ENCODE measurements around the gene FXYD6.

FXYD6 gene

DNA sequence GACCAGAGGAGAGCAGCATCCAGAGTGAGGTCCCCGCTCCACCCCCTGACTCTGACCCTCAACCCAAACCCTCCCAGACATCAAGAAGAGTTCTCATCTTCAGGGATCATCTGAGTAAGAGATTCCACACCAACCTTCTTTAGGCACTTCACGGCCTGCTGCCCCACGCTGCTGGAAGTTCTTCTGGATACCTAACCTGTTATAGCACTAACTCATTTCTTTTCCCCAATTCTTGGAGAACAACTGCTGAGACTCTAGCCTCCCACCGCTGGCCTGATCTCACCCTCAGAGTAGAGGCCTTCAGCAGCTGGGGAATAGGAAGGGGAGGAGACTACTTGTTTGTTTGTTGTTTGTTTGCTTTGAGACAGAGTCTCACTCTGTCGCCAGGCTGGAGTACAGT, 45.4 kb upstream of the FXYD6 start:
- TF ChIP-seq MYC (IDR thresholded peaks at IDR 0.05; ENCODE audit: low read depth, low read length) (no peak), POLR2A (IDR thresholded peaks at IDR 0.05; ENCODE audit: extremely low read depth, insufficient read length) (no peak)
- TF ChIP-seq, protein P1, sequence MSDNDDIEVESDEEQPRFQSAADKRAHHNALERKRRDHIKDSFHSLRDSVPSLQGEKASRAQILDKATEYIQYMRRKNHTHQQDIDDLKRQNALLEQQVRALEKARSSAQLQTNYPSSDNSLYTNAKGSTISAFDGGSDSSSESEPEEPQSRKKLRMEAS (IDR thresholded peaks at IDR 0.05; ENCODE audit: low read depth, low read length), result no peak
- TF ChIP-seq, protein P2, sequence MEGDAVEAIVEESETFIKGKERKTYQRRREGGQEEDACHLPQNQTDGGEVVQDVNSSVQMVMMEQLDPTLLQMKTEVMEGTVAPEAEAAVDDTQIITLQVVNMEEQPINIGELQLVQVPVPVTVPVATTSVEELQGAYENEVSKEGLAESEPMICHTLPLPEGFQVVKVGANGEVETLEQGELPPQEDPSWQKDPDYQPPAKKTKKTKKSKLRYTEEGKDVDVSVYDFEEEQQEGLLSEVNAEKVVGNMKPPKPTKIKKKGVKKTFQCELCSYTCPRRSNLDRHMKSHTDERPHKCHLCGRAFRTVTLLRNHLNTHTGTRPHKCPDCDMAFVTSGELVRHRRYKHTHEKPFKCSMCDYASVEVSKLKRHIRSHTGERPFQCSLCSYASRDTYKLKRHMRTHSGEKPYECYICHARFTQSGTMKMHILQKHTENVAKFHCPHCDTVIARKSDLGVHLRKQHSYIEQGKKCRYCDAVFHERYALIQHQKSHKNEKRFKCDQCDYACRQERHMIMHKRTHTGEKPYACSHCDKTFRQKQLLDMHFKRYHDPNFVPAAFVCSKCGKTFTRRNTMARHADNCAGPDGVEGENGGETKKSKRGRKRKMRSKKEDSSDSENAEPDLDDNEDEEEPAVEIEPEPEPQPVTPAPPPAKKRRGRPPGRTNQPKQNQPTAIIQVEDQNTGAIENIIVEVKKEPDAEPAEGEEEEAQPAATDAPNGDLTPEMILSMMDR (IDR thresholded peaks at IDR 0.05; ENCODE audit: low read depth, low read length), result no peak
- DNase-seq (ENCODE audit: low read depth), result no peak
- no peak overlapping the region for H3K4me3 ChIP-seq (ENCODE audit: low read depth, low read length)

DNA sequence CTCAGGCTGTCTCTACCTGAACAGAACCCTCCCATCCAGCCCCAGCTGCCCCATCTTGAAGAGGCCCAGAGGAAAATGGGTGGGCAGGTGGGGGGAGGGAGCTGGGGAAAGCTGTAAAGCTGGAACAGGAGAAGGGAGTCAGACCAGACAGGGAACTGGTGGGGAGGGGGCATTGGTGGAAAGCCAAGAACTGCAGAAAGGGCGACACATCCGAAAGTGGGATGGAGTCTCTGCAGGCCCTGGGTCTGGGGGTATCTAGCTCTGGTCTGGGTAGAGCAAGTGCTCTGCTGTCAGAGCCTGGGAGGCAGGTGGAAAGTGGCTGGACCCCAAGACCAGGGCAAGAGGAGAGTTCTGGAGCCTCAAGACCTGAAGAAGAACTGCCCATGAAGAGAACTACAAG, 45.0 kb upstream of the FXYD6 start:
- TF ChIP-seq POLR2A (IDR thresholded peaks at IDR 0.05; ENCODE audit: extremely low read depth, insufficient read length) (no peak), MYC (IDR thresholded peaks at IDR 0.05; ENCODE audit: low read depth, low read length) (no peak)
- TF ChIP-seq, protein P1 (IDR thresholded peaks at IDR 0.05; ENCODE audit: low read depth, low read length), result no peak
- TF ChIP-seq, protein P2 (IDR thresholded peaks at IDR 0.05; ENCODE audit: low read depth, low read length), result no peak
- H3K4me3 ChIP-seq (ENCODE audit: low read depth, low read length), result no peak overlapping the region

DNA sequence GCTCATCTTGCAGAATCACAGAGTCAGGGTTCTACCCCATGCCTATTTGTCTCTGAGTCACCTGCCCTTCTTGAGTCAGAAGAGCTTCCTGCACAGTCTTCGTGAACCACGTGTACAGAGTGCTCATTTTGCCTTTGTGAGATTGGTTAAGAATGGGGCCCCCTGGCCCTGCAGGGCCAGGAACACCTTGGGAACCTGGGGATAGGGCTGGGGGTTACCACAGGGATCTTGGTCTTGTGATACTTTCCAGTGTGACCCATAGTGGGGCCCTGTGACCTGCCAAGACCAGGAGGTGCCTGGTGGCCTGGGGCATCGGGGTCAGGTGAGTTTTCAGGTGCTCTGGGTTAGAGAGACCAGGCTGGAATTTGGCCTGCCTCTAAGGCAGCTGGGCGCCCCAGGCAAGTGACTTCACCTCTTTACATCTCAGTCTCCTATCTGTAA, 43.3 kb upstream of the FXYD6 start:
- TF ChIP-seq, protein P1 (IDR thresholded peaks at IDR 0.05; ENCODE audit: low read depth, low read length), result peak; percentile 70
- TF ChIP-seq POLR2A (IDR thresholded peaks at IDR 0.05; ENCODE audit: extremely low read depth, insufficient read length) (no peak), MYC (IDR thresholded peaks at IDR 0.05; ENCODE audit: low read depth, low read length) (no peak)
- TF ChIP-seq, protein P2 (IDR thresholded peaks at IDR 0.05; ENCODE audit: low read depth, low read length), result no peak
- DNase-seq (ENCODE audit: low read depth), result peak; percentile 23

More for the DNA sequence above, 45.0 kb upstream of the FXYD6 start:
- no peak for DNase-seq (ENCODE audit: low read depth)

DNA sequence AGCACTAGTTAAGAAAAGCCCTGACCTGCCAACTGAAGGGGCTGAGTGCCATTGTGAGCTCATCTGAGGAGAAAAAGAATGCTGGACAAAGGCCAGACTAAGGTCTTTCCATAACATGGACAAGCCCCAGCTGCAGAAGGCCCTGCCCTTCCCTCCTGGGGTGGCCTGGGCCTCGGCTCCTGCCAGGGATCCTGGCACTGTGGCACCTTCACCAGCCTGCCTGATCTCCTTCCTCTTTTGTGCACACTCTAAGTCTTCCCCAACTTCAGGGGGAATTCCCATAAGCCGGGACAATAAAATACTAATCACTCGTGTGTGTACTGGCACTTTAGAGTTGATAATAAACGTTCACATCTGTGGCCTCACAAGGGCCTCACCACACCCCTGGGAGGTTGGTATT, 42.9 kb upstream of the FXYD6 start:
- no peak for DNase-seq (ENCODE audit: low read depth)
- TF ChIP-seq POLR2A (IDR thresholded peaks at IDR 0.05; ENCODE audit: extremely low read depth, insufficient read length) (no peak), MYC (IDR thresholded peaks at IDR 0.05; ENCODE audit: low read depth, low read length) (no peak)
- TF ChIP-seq, protein P2 (IDR thresholded peaks at IDR 0.05; ENCODE audit: low read depth, low read length), result no peak
- TF ChIP-seq, protein P1 (IDR thresholded peaks at IDR 0.05; ENCODE audit: low read depth, low read length), result no peak
- no peak overlapping the region for H3K4me3 ChIP-seq (ENCODE audit: low read depth, low read length)

More for the DNA sequence above, 43.3 kb upstream of the FXYD6 start:
- no peak overlapping the region for H3K4me3 ChIP-seq (ENCODE audit: low read depth, low read length)

DNA sequence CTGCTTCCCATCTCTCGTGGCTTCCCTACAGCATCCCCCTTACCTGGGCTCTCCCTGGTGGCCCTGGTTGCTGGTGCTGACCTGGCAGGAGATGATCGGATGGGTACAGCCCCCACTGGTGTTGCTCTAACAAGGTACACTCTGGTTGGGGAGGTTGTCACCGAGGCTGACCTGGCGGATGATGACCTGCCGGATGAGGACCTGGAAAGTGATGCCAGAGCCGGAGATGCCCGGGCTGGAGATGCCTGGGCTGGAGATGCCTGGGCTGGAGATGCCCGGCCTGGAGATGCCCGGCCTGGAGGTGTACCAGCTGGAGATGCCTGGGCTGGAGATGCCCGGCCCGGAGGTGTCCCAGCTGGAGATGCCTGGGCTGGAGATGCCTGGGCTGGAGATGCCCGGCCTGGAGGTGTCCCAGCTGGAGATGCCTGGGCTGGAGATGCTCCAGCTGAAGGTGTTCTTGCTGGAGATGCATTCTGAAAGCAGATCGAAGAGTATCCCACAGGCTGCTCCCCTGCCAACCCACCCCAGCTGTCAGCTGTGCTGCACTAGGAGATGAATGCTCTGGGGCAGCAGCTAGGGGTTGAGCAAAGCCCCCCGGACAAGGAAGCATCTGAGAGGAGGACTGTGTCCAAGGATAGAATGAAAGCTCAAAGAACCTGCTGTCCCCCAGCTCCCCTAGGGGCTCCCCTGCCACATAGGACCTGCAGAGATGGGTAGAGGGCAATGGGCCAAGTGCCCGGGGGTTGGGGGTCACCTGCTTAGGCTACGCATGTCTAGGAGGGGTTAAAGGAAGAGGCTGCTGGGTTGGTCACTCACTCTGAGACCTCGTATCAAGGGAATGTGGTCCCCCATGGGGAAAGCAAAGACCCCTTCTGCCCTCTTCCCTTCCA, 42.2 kb upstream of the FXYD6 start:
- TF ChIP-seq, protein P1 (IDR thresholded peaks at IDR 0.05; ENCODE audit: low read depth, low read length), result no peak
- TF ChIP-seq POLR2A (IDR thresholded peaks at IDR 0.05; ENCODE audit: extremely low read depth, insufficient read length), result no peak
- TF ChIP-seq, protein P2 (IDR thresholded peaks at IDR 0.05; ENCODE audit: low read depth, low read length), result no peak
- TF ChIP-seq MYC (IDR thresholded peaks at IDR 0.05; ENCODE audit: low read depth, low read length), result no peak
- H3K4me3 ChIP-seq (ENCODE audit: low read depth, low read length), result no peak overlapping the region
- no peak for DNase-seq (ENCODE audit: low read depth)

Data from NB4 (cell line).